Activated CD4-positive, CD25-positive, alpha-beta regulatory T cell treated with anti-CD3 and anti-CD28 coated beads, Interleukin-2, amount 50 U/mL, for 16 hours (primary cell): Measurements from ENCODE around the gene SDF2.

Experiments
- DNase-seq: peaks from one replicate; pipeline ENCODE4 v3.0.0-alpha.2; 2020; ENCODE audit warnings: low read depth, low spot score

Gene SDF2

GRCh38 chr17:28661635-28662526, at the start of gene SDF2, which contains the start of gene SUPT6H:
Gene SDF2, minus strand, starts transcription at chr17:28661906. Its CDS starts 30 bp downstream, at chr17:28661876.
Gene SUPT6H, plus strand, starts transcription at chr17:28662205. Its CDS starts 11,197 bp downstream, at chr17:28673402.
- peak; percentile 89 for DNase-seq

- DNase-seq = peak; percentile 77
These were observed 49.4 kb upstream of the SDF2 start for GRCh38 chr17:28710861-28711722.

- no peak for DNase-seq
These were observed 45.6 kb upstream of the SDF2 start for GRCh38 chr17:28707339-28707720.

GRCh38 chr17:28706471-28707338, 45.0 kb upstream of the SDF2 start:
- no peak for DNase-seq

- DNase-seq = no peak
These were observed 44.1 kb upstream of the SDF2 start for GRCh38 chr17:28705728-28706334.

GRCh38 chr17:28705074-28705659, 43.5 kb upstream of the SDF2 start:
- DNase-seq = no peak

- no peak for DNase-seq
These were observed 42.6 kb upstream of the SDF2 start for GRCh38 chr17:28704219-28704858.

GRCh38 chr17:28703552-28704218, 42.0 kb upstream of the SDF2 start:
- no peak for DNase-seq

- no peak for DNase-seq
These were observed 41.0 kb upstream of the SDF2 start for GRCh38 chr17:28702752-28703150.

- DNase-seq = no peak
These were observed 40.5 kb upstream of the SDF2 start for GRCh38 chr17:28702026-28702751.

- no peak for DNase-seq
These were observed 39.3 kb upstream of the SDF2 start for GRCh38 chr17:28700830-28701492.

- DNase-seq = no peak
These were observed 38.6 kb upstream of the SDF2 start for GRCh38 chr17:28700278-28700677.

- no peak for DNase-seq
These were observed 36.7 kb upstream of the SDF2 start for GRCh38 chr17:28698253-28698941.

GRCh38 chr17:28693869-28694268, 32.2 kb upstream of the SDF2 start:
- no peak for DNase-seq

- no peak for DNase-seq
These were observed 27.3 kb upstream of the SDF2 start for GRCh38 chr17:28689011-28689410.

GRCh38 chr17:28688481-28688880, 26.8 kb upstream of the SDF2 start:
- no peak for DNase-seq

GRCh38 chr17:28686296-28686695, 24.6 kb upstream of the SDF2 start:
- DNase-seq = no peak

- no peak for DNase-seq
These were observed 23.7 kb upstream of the SDF2 start for GRCh38 chr17:28685366-28685765.
